Fibroblast of lung (primary cell): ENCODE results near the gene PRKCA.

Experiments
- CTCF ChIP-seq, 2 donors: IDR thresholded peaks in 1 of 2; conservative IDR thresholded peaks in 1 of 2; 1 replicate in 1 of 2; 2 replicates in 1 of 2; pipeline ENCODE4 v1.5.1; 2011 to 2012; ENCODE audit warnings: low read length in 2 of 2, control low read depth in 1 of 2, inconsistent platforms in 1 of 2, low read depth in 1 of 2, mild to moderate bottlenecking in 1 of 2
- EZH2 ChIP-seq: IDR thresholded peaks from 2 replicates; pipeline ENCODE4 v1.5.1; 2012; ENCODE audit warnings: low read length, control low read depth, mild to moderate bottlenecking; ENCODE audit errors: missing control alignments

GRCh38 chr17:66664336-66664735 lies 361.9 kb downstream of the PRKCA start:
- no peak for TF ChIP-seq CTCF (conservative IDR thresholded peaks at IDR 0.05 in 1 of 2, IDR thresholded peaks at IDR 0.05 in 1 of 2; ENCODE audit: low read depth in 1 of 2, low read length in 2 of 2)
- no peak for TF ChIP-seq EZH2
